ENCODE data around the gene ADAMTSL4.

GRCh38 chr1:150505431-150505830, 43.8 kb upstream of the ADAMTSL4 start:
- TF ChIP-seq TAF1 (conservative IDR thresholded peaks at IDR 0.05) (no peak), CTCF (IDR thresholded peaks at IDR 0.05; ENCODE audit: low read depth, low read length, missing input control) (no peak), GABPA (IDR thresholded peaks at IDR 0.05 in 1 of 2, conservative IDR thresholded peaks at IDR 0.05 in 1 of 2) (no peak), JUND (IDR thresholded peaks at IDR 0.05) (no peak), REST (IDR thresholded peaks at IDR 0.05) (no peak), NR2F2 (IDR thresholded peaks at IDR 0.05) (no peak), YY1 (IDR thresholded peaks at IDR 0.05) (no peak), MAX (IDR thresholded peaks at IDR 0.05) (no peak), SP1 (IDR thresholded peaks at IDR 0.05) (no peak)

Data from liver (tissue), 3 donors.